WTC11 (cell line): ENCODE data around the gene MPHOSPH6.
"Not testable (repeated sequence)": the region's sequence is repeated elsewhere in the genome, so short reads cannot be mapped to it uniquely, and the experiment has no call there.

ENCODE experiments used
- CREB1 ChIP-seq: sonication (generic); formaldehyde crosslinking; IDR thresholded peaks from 2 replicates; pipeline ENCODE4 v1.8.0; 2023; ENCODE audit warnings: mild to moderate bottlenecking, missing genetic modification reagents
- CTCF ChIP-seq: fragments of 200-600 bp; IDR thresholded peaks from 2 replicates; pipeline ENCODE4 v1.8.0; 2022; ENCODE audit warnings: antibody characterized with exemption
- E2F1 ChIP-seq: sonication (generic); formaldehyde crosslinking; IDR thresholded peaks from 2 replicates; pipeline ENCODE4 v1.8.0; 2022; ENCODE audit warnings: mild to moderate bottlenecking, missing genetic modification reagents
- FOXJ3 ChIP-seq: sonication (generic); formaldehyde crosslinking; IDR thresholded peaks from 2 replicates; pipeline ENCODE4 v1.9.0; 2021; ENCODE audit warnings: missing genetic modification reagents, mild to moderate bottlenecking, borderline replicate concordance
- IRF2 ChIP-seq: sonication (generic); formaldehyde crosslinking; IDR thresholded peaks from 2 replicates; pipeline ENCODE4 v1.8.0; 2022; ENCODE audit warnings: low read depth, missing genetic modification reagents, borderline replicate concordance
- RELA ChIP-seq: sonication (generic); formaldehyde crosslinking; IDR thresholded peaks from 2 replicates; pipeline ENCODE4 v1.8.1; 2022; ENCODE audit warnings: missing genetic modification reagents, mild to moderate bottlenecking, borderline replicate concordance
- TP53 ChIP-seq: sonication (generic); formaldehyde crosslinking; IDR thresholded peaks from 2 replicates; pipeline ENCODE4 v1.8.1; 2023; ENCODE audit warnings: mild to moderate bottlenecking, missing genetic modification reagents
- USF2 ChIP-seq: sonication (generic); formaldehyde crosslinking; IDR thresholded peaks from 2 replicates; pipeline ENCODE4 v1.8.1; 2023; ENCODE audit warnings: mild to moderate bottlenecking, missing genetic modification reagents, moderate library complexity

- not testable (repeated sequence) for TF ChIP-seq CTCF; TP53 (CRISPR knock-in tag); RELA; IRF2 (CRISPR knock-in tag); E2F1 (CRISPR knock-in tag); CREB1; FOXJ3; USF2 (CRISPR knock-in tag)
These were observed 30.8 kb downstream of the MPHOSPH6 start for GRCh38 chr16:82139286-82139571.
